RCC 7860 (cell line): ENCODE results near the gene BTD.

Source experiments
- DNase-seq: peaks from one replicate; pipeline ENCODE4 v3.0.0-alpha.2; 2015; ENCODE audit warnings: low spot score
- FAIRE-seq: peaks from 2 replicates; lab custom pipeline; 2012; peaks lifted over from hg19 to GRCh38; lab: Jason Lieb, UNC

The BTD gene

GRCh38 chr3:15634671-15635070 is 33.1 kb downstream of the BTD start:
- FAIRE-seq: no peak
- DNase-seq: no peak

- peak; percentile 15 for FAIRE-seq
- DNase-seq: peak; percentile 58
Measured at GRCh38 chr3:15635121-15635661, 33.6 kb downstream of the BTD start.

- peak; percentile 93 for DNase-seq
- peak; percentile 68 for FAIRE-seq
Measured at GRCh38 chr3:15636028-15636709, 34.6 kb downstream of the BTD start.

GRCh38 chr3:15637131-15637951 is 35.8 kb downstream of the BTD start:
- no peak for FAIRE-seq
- no peak for DNase-seq

- DNase-seq: no peak
- FAIRE-seq: no peak
Measured at GRCh38 chr3:15638193-15638890, 36.8 kb downstream of the BTD start.

- FAIRE-seq (no peak), DNase-seq (no peak)
Measured at GRCh38 chr3:15638891-15639262, 37.3 kb downstream of the BTD start.

GRCh38 chr3:15645246-15645645 is 43.7 kb downstream of the BTD start:
- FAIRE-seq (no peak), DNase-seq (no peak)

- FAIRE-seq (peak; percentile 84), DNase-seq (peak; percentile 96)
Measured at GRCh38 chr3:15645740-15646501, 44.4 kb downstream of the BTD start.

- DNase-seq (peak; percentile 97), FAIRE-seq (peak; percentile 92)
Measured at GRCh38 chr3:15646851-15647511, 45.4 kb downstream of the BTD start.

GRCh38 chr3:15647611-15648167 is 46.1 kb downstream of the BTD start:
- peak; percentile 81 for DNase-seq
- peak; percentile 81 for FAIRE-seq

GRCh38 chr3:15649341-15649740 is 47.8 kb downstream of the BTD start:
- no peak for DNase-seq
- FAIRE-seq: no peak

- DNase-seq: no peak
- no peak for FAIRE-seq
Measured at GRCh38 chr3:15649858-15650257, 48.3 kb downstream of the BTD start.

GRCh38 chr3:15651396-15651795 is 49.9 kb downstream of the BTD start:
- FAIRE-seq: no peak
- no peak for DNase-seq

GRCh38 chr3:15653321-15653720 is 51.8 kb downstream of the BTD start:
- no peak for FAIRE-seq
- DNase-seq: no peak

GRCh38 chr3:15654127-15654526 is 52.6 kb downstream of the BTD start:
- DNase-seq: no peak
- FAIRE-seq: no peak

- no peak for FAIRE-seq
Measured at GRCh38 chr3:15654891-15655290, 53.3 kb downstream of the BTD start.

GRCh38 chr3:15656342-15656741 is 54.8 kb downstream of the BTD start:
- FAIRE-seq: no peak

More at GRCh38 chr3:15654891-15655290, 53.3 kb downstream of the BTD start:
- DNase-seq: no peak

GRCh38 chr3:15657016-15657415 is 55.5 kb downstream of the BTD start:
- FAIRE-seq: no peak
- DNase-seq: no peak

More at GRCh38 chr3:15656342-15656741, 54.8 kb downstream of the BTD start:
- DNase-seq: no peak

GRCh38 chr3:15659254-15659975 is 57.9 kb downstream of the BTD start:
- FAIRE-seq (peak; percentile 73), DNase-seq (peak; percentile 40)
